Liver (tissue), 9 donors: ENCODE measurements around the gene ARHGAP40. TPM values are rescaled to one million over a fixed set of nuclear protein-coding genes. Genes with fewer than 3 reads are reported as not detected.

ENCODE experiments used
- DNase-seq: peaks from one replicate; pipeline ENCODE4 v3.0.0-alpha.2; 2017; ENCODE audit warnings: low spot score
- H3K27ac ChIP-seq, 2 donors: one replicate each; pipeline ENCODE4 v1.7.0; 2013; ENCODE audit warnings: inconsistent platforms in 2 of 2, low read length in 2 of 2, control low read depth in 1 of 2, low read depth in 1 of 2, mild to moderate bottlenecking in 1 of 2
- H3K27me3 ChIP-seq, 4 donors: one replicate each; pipeline versions ENCODE4 v1.6.1 to v1.7.0; 2013; ENCODE audit warnings: low read length in 3 of 4, inconsistent platforms in 1 of 4, mild to moderate bottlenecking in 1 of 4, moderate library complexity in 1 of 4; ENCODE audit not compliant: control insufficient read depth in 4 of 4, insufficient read depth in 4 of 4
- H3K36me3 ChIP-seq, 4 donors: one replicate each; pipeline versions ENCODE4 v1.6.1 to v1.7.0; 2013; ENCODE audit warnings: low read length in 3 of 4, mild to moderate bottlenecking in 3 of 4, low read depth in 1 of 4, moderate library complexity in 1 of 4; ENCODE audit not compliant: control insufficient read depth in 4 of 4, insufficient read depth in 3 of 4
- H3K4me1 ChIP-seq, 4 donors: one replicate each; pipeline versions ENCODE4 v1.6.1 to v1.7.0; 2013; ENCODE audit warnings: low read length in 3 of 4, mild to moderate bottlenecking in 3 of 4, moderate library complexity in 1 of 4; ENCODE audit not compliant: control insufficient read depth in 4 of 4, insufficient read depth in 4 of 4
- H3K4me3 ChIP-seq, 3 donors: one replicate each; pipeline versions ENCODE4 v1.6.1 to v1.7.0; 2013; ENCODE audit warnings: low read length in 3 of 3, control low read depth in 1 of 3, low read depth in 1 of 3, mild to moderate bottlenecking in 1 of 3
- H3K9ac ChIP-seq, 2 donors: one replicate each; pipeline ENCODE4 v1.7.0; 2013; ENCODE audit warnings: low read length in 2 of 2, mild to moderate bottlenecking in 2 of 2, moderate library complexity in 2 of 2, control low read depth in 1 of 2, low read depth in 1 of 2
- H3K9me3 ChIP-seq, 4 donors: one replicate each; pipeline versions ENCODE4 v1.6.1 to v1.7.0; 2013; ENCODE audit warnings: low read length in 3 of 4; ENCODE audit not compliant: control insufficient read depth in 4 of 4
- ATF3 ChIP-seq: IDR thresholded peaks from 2 replicates; pipeline ENCODE4 v1.6.1; 2016; ENCODE audit warnings: antibody characterized with exemption
- EGR1 ChIP-seq, 2 donors: IDR thresholded peaks; 2 replicates each; pipeline ENCODE4 v1.6.1; 2016 to 2018; ENCODE audit warnings: antibody characterized with exemption in 2 of 2, low read depth in 2 of 2
- FOXA2 ChIP-seq: IDR thresholded peaks from 2 replicates; pipeline ENCODE4 v1.6.1; 2016; ENCODE audit warnings: antibody characterized with exemption
- HNF4A ChIP-seq, 2 donors: conservative IDR thresholded peaks; 2 replicates each; pipeline ENCODE4 v1.6.1; 2016; ENCODE audit warnings: antibody characterized with exemption in 2 of 2, mild to moderate bottlenecking in 2 of 2
- HNF4G ChIP-seq: IDR thresholded peaks from 2 replicates; pipeline ENCODE4 v1.6.1; 2016; ENCODE audit warnings: antibody characterized with exemption
- JUND ChIP-seq, 2 donors: IDR thresholded peaks; 2 replicates each; pipeline ENCODE4 v1.6.1; 2016; ENCODE audit warnings: antibody characterized with exemption in 2 of 2
- REST ChIP-seq: IDR thresholded peaks from 2 replicates; pipeline ENCODE4 v1.6.1; 2016; ENCODE audit warnings: antibody characterized with exemption, mild to moderate bottlenecking
- SP1 ChIP-seq: IDR thresholded peaks from 2 replicates; pipeline ENCODE4 v1.6.1; 2018; ENCODE audit warnings: antibody characterized with exemption, mild to moderate bottlenecking
- TAF1 ChIP-seq: conservative IDR thresholded peaks from 2 replicates; pipeline ENCODE4 v1.6.1; 2016; ENCODE audit warnings: antibody characterized with exemption, mild to moderate bottlenecking
- YY1 ChIP-seq: IDR thresholded peaks from 2 replicates; pipeline ENCODE4 v1.6.1; 2016; ENCODE audit warnings: antibody characterized with exemption, mild to moderate bottlenecking
- ZBTB33 ChIP-seq: IDR thresholded peaks from 2 replicates; pipeline ENCODE4 v1.6.1; 2016; ENCODE audit warnings: antibody characterized with exemption
- WGBS: extraction: QIAGEN DNeasy Blood & Tissue Kit; methylation state at CpG from one replicate; pipeline ENCODE4 v1.1.7; 2013; 5-methylcytosine and 5-hydroxymethylcytosine counted together
- polyA plus RNA-seq, 2 donors: library from polyadenylated mRNA; stranded (reverse) in 1 of 2; unstranded in 1 of 2; fragments of 200-250 nt in 1 of 2; fragments of >200 nt in 1 of 2; fragmentation: Nextera tagmentation in 1 of 2; extraction: Ambion mirVana in 1 of 2; gene quantifications; one replicate each; pipeline versions ENCODE4 v1.2.1 to v1.2.3, GENCODE V29; 2013 to 2015
- total RNA-seq, 2 donors: library from RNA; depleted of rRNA; stranded (reverse); fragments of >200 nt; gene quantifications; one replicate each; pipeline ENCODE4 v1.2.3, GENCODE V29; 2014
- donor health status: healthy.
- donor health status: healthy.
- donor health status: healthy.
- donor health status: healthy.
- donor health status: healthy.

ARHGAP40 gene
- total and polyA plus RNA-seq, 4 donors: 0.08 TPM; not detected in 3

- no peak for DNase-seq
- H3K4me3 ChIP-seq: no peak overlapping the region
- WGBS: 98% methylated on average over 2 of the region's 2 CpGs
- H3K36me3 ChIP-seq: peaks cover 14 to 60% (median 45%) of the 10 kb centered on the region in 4 donors
- H3K9me3 ChIP-seq: no peaks in the 10 kb centered on the region
- H3K27ac ChIP-seq: no peak overlapping the region
- H3K4me1 ChIP-seq: no peaks in the 10 kb centered on the region
- H3K27me3 ChIP-seq: no peaks in the 10 kb centered on the region
- H3K9ac ChIP-seq: no peak overlapping the region
- TF ChIP-seq ZBTB33 (no peak), FOXA2 (no peak), TAF1 (no peak), HNF4A (conservative IDR thresholded peaks at IDR 0.05) (no peak), SP1 (no peak), JUND (IDR thresholded peaks at IDR 0.05) (no peak), HNF4G (no peak), YY1 (no peak), REST (no peak), ATF3 (no peak)
Measured at GRCh38 chr20:38557174-38557573, 44.4 kb upstream of the ARHGAP40 start.

GRCh38 chr20:38558596-38559360 is 42.8 kb upstream of the ARHGAP40 start:
- no peaks in the 10 kb centered on the region for H3K27me3 ChIP-seq
- 96% methylated on average over 3 of the region's 3 CpGs for WGBS

More at GRCh38 chr20:38558596-38559360, 42.8 kb upstream of the ARHGAP40 start:
- Histone ChIP-seq H3K36me3 (peaks cover 13 to 56% (median 34%) of the 10 kb centered on the region in 4 donors), H3K9ac (no peak overlapping the region), H3K4me1 (no peaks in the 10 kb centered on the region), H3K4me3 (no peak overlapping the region), H3K27ac (no peak overlapping the region), H3K9me3 (no peaks in the 10 kb centered on the region)
- DNase-seq: no peak
- no peak for TF ChIP-seq HNF4G
- no peak for TF ChIP-seq EGR1 (IDR thresholded peaks at IDR 0.05; ENCODE audit: low read depth in 2 of 2)
- no peak for TF ChIP-seq ZBTB33
- no peak for TF ChIP-seq YY1
